Endothelial cell of umbilical vein (primary cell): ENCODE measurements around the gene NUP214. TPM values are rescaled to one million over a fixed set of nuclear protein-coding genes. Genes with fewer than 3 reads are reported as not detected.
"Not testable (repeated sequence)": the region's sequence is repeated elsewhere in the genome, so short reads cannot be mapped to it uniquely, and the experiment has no call there.

ENCODE experiments used
- BruUV-seq: library from RNA; stranded (reverse); fragments of 400-500 nt; replicated peaks from 2 replicates; lab custom pipeline; 2021; lab: Mats Ljungman, UMichigan
- CTCF ChIA-PET: fragments of 300-600, 350-600 bp; sonication (Branson Sonifier 250); formaldehyde crosslinking; loops from one replicate; lab custom pipeline; 2021; ENCODE audit warnings: antibody characterized with exemption, inconsistent platforms; lab: Charles Lee
- POLR2A ChIA-PET: fragments of 300-600, 350-600 bp; sonication (Branson Sonifier 250); formaldehyde crosslinking; loops from one replicate; lab custom pipeline; 2021; ENCODE audit warnings: antibody characterized with exemption, inconsistent platforms; lab: Charles Lee
- DNase-seq: peaks from one replicate; pipeline ENCODE4 v3.0.0-alpha.2; 2011; ENCODE audit warnings: low read depth, low spot score
- FAIRE-seq: peaks from 2 replicates; lab custom pipeline; 2011; peaks lifted over from hg19 to GRCh38; lab: Jason Lieb, UNC
- H2AFZ ChIP-seq: 2 replicates; pipeline ENCODE4 v1.6.0; 2012; ENCODE audit warnings: low read depth, low read length, control low read depth, inconsistent platforms
- H3K27ac ChIP-seq: 2 replicates; pipeline ENCODE4 v1.5.1; 2011; ENCODE audit warnings: low read depth, mild to moderate bottlenecking, control low read depth, low read length, moderate library complexity; ENCODE audit not compliant: insufficient read depth
- H3K27me3 ChIP-seq, 2 experiments: 2 replicates each; pipeline versions ENCODE4 v1.6.0 to v1.6.1; 2011; ENCODE audit warnings: low read length in 2 of 2, mixed read lengths in 1 of 2; ENCODE audit not compliant: control insufficient read depth in 2 of 2, insufficient read depth in 2 of 2
- H3K36me3 ChIP-seq, 2 experiments: 2 replicates in 1 of 2; 3 replicates in 1 of 2; pipeline ENCODE4 v1.5.1; 2011; ENCODE audit warnings: low read length in 2 of 2, mild to moderate bottlenecking in 1 of 2, moderate library complexity in 1 of 2; ENCODE audit not compliant: control insufficient read depth in 2 of 2, insufficient read depth in 2 of 2; ENCODE audit errors: extremely low read depth in 1 of 2
- H3K4me1 ChIP-seq: 3 replicates; pipeline ENCODE4 v1.5.1; 2011; ENCODE audit warnings: mild to moderate bottlenecking, low read length; ENCODE audit not compliant: control insufficient read depth, insufficient read depth; ENCODE audit errors: extremely low read depth
- H3K4me2 ChIP-seq: 2 replicates; pipeline ENCODE4 v1.6.1; 2011; ENCODE audit warnings: low read length, control low read depth, mixed read lengths; ENCODE audit not compliant: insufficient read depth
- H3K4me3 ChIP-seq, 3 experiments: fragments of 200-600 bp in 1 of 3; sonication (generic), shearing (Covaris generic) in 1 of 3; replicated peaks in 1 of 3; 2 replicates each; pipeline ENCODE4 v1.5.1; 2011 to 2016; ENCODE audit warnings: control low read depth in 3 of 3, low read length in 3 of 3, mild to moderate bottlenecking in 2 of 3, inconsistent platforms in 1 of 3, low read depth in 1 of 3, moderate library complexity in 1 of 3; ENCODE audit not compliant: insufficient read depth in 1 of 3
- H3K79me2 ChIP-seq: 2 replicates; pipeline ENCODE4 v1.6.0; 2012; ENCODE audit warnings: low read length, inconsistent platforms; ENCODE audit not compliant: control insufficient read depth, insufficient read depth
- H3K9ac ChIP-seq: replicated peaks from 2 replicates; pipeline ENCODE3; 2011; ENCODE audit warnings: low read length, control low read depth; ENCODE audit not compliant: insufficient read depth; ENCODE audit errors: extremely low read depth
- H3K9me1 ChIP-seq: replicated peaks from 3 replicates; pipeline ENCODE4 v1.6.0; 2011; ENCODE audit warnings: mild to moderate bottlenecking, low read length; ENCODE audit not compliant: control insufficient read depth, insufficient read depth; ENCODE audit errors: extremely low read depth
- H3K9me3 ChIP-seq: replicated peaks from 2 replicates; pipeline ENCODE4 v1.5.1; 2012; ENCODE audit warnings: low read length, inconsistent platforms; ENCODE audit not compliant: control insufficient read depth, insufficient read depth
- H4K20me1 ChIP-seq: replicated peaks from 2 replicates; pipeline ENCODE3; 2011; ENCODE audit warnings: mild to moderate bottlenecking, low read length; ENCODE audit not compliant: control insufficient read depth, insufficient read depth; ENCODE audit errors: extremely low read depth
- CTCF ChIP-seq, 2 donors: IDR thresholded peaks; 1 replicate in 1 of 2; 2 replicates in 1 of 2; pipeline ENCODE4 v1.5.1; 2011; ENCODE audit warnings: low read length in 2 of 2, mild to moderate bottlenecking in 2 of 2, moderate library complexity in 2 of 2, control low read depth in 1 of 2, inconsistent platforms in 1 of 2, low read depth in 1 of 2; ENCODE audit not compliant: insufficient read depth in 1 of 2; ENCODE audit errors: extremely low read depth in 1 of 2
- EZH2 ChIP-seq: IDR thresholded peaks from 2 replicates; pipeline ENCODE4 v1.6.1; 2012; ENCODE audit warnings: borderline replicate concordance, low read depth, mild to moderate bottlenecking, moderate library complexity, low read length, inconsistent platforms; ENCODE audit not compliant: severe bottlenecking
- FOS ChIP-seq: IDR thresholded peaks from 2 replicates; pipeline ENCODE4 v1.6.1; 2011; ENCODE audit warnings: mild to moderate bottlenecking, low read length, moderate library complexity, borderline replicate concordance; ENCODE audit not compliant: insufficient read depth
- GATA2 ChIP-seq: IDR thresholded peaks from 2 replicates; pipeline ENCODE4 v1.7.0; 2011; ENCODE audit warnings: low read depth, mild to moderate bottlenecking, moderate library complexity, mixed read lengths, low read length; ENCODE audit not compliant: insufficient read length, insufficient read depth
- JUN ChIP-seq: IDR thresholded peaks from 2 replicates; pipeline ENCODE4 v1.6.1; 2011; ENCODE audit warnings: borderline replicate concordance, low read depth; ENCODE audit not compliant: insufficient read length, insufficient read depth
- MAX ChIP-seq: IDR thresholded peaks from 2 replicates; pipeline ENCODE4 v1.6.1; 2011; ENCODE audit not compliant: insufficient read depth, insufficient read length
- MYC ChIP-seq: IDR thresholded peaks from one replicate; pipeline ENCODE4 v1.6.1; 2011; ENCODE audit warnings: mild to moderate bottlenecking, low read depth, low read length
- POLR2A ChIP-seq: IDR thresholded peaks from 2 replicates; pipeline ENCODE4 v1.6.1; 2012; ENCODE audit warnings: low read depth, mild to moderate bottlenecking, control low read depth, low read length
- POLR2AphosphoS5 ChIP-seq: IDR thresholded peaks from 2 replicates; pipeline ENCODE4 v1.6.1; 2012; ENCODE audit warnings: low read depth, mild to moderate bottlenecking, control low read depth, low read length, moderate library complexity; ENCODE audit not compliant: insufficient read depth
- dilution Hi-C: fragments of 300-500 bp; cut with MboI; formaldehyde crosslinking; loops from one replicate; pipeline ENCODE4 v1.15.0; 2019; ENCODE audit warnings: low sequenced_read_pairs; ENCODE audit not compliant: extremely low pct_ligation_motif_present
- intact Hi-C: fragments of 100-400 bp; cut with micrococcal nuclease; formaldehyde crosslinking; loops from one replicate; pipeline ENCODE4 v1.10.0; 2022
- polyA plus RNA-seq, 4 experiments: library from polyadenylated mRNA; depleted of rRNA in 3 of 4; stranded (reverse) in 3 of 4; unstranded in 1 of 4; fragments of >200 nt; gene quantifications; 2 replicates each; pipeline versions ENCODE4 v1.2.1 to v1.2.3, GENCODE V29; 2011 to 2012; ENCODE audit warnings: missing spikeins in 1 of 4
- total RNA-seq: library from RNA; stranded (reverse); gene quantifications from 2 replicates; pipeline ENCODE4 v1.2.3, GENCODE V29; 2021

Gene NUP214
- total and polyA plus RNA-seq, 2 donors (not counting 3 experiments of a cell fraction or from before 2014, with no cell fraction given), result 28.7 to 65.9 TPM

GRCh38 chr9:131099102-131099606 is 26.2 kb upstream of the NUP214 start:
- Histone ChIP-seq H3K9me3 (no peaks in the 10 kb centered on the region), H3K9me1 (no peaks in the 10 kb centered on the region), H3K9ac (no peak overlapping the region), H2AFZ (no peak overlapping the region), H3K4me3 (no peak overlapping the region), H3K27me3 (peaks cover 8 to 14% of the 10 kb centered on the region in 2 experiments), H3K4me2 (no peak overlapping the region), H3K36me3 (no peaks in the 10 kb centered on the region), H3K27ac (no peak overlapping the region), H3K4me1 (peaks cover 7% of the 10 kb centered on the region), H4K20me1 (no peaks in the 10 kb centered on the region), H3K79me2 (no peaks in the 10 kb centered on the region)
- FAIRE-seq (no peak), DNase-seq (no peak)
- POLR2A ChIA-PET, result interaction anchor here (0.7 kb wide), 1 partner anchor 18 kb away, joined by 3 read pairs; no protein-coding TSS in a partner anchor
- dilution Hi-C loops (no loop called here), intact Hi-C loops (no loop called here)
- CTCF ChIA-PET, result interaction anchor here (1.2 to 1.8 kb wide), 5 partner anchors 10 to 237 kb away, joined by 3 to 7 read pairs (median 6); no protein-coding TSS in a partner anchor
- TF ChIP-seq POLR2AphosphoS5 (no peak), EZH2 (no peak), MYC (no peak), MAX (no peak), CTCF (IDR thresholded peaks at IDR 0.05; ENCODE audit: extremely low read depth in 1 of 2, insufficient read depth in 1 of 2, low read depth in 1 of 2, low read length in 2 of 2) (no peak), FOS (no peak), JUN (no peak), POLR2A (no peak), GATA2 (no peak)
- no TSS peak for BruUV-seq

- H3K9ac ChIP-seq, DNase-seq, H3K4me1 ChIP-seq, intact Hi-C loops, dilution Hi-C loops, H3K36me3 ChIP-seq, H3K4me3 ChIP-seq, H3K9me1 ChIP-seq, H3K27ac ChIP-seq, H3K9me3 ChIP-seq, H3K79me2 ChIP-seq, H4K20me1 ChIP-seq, H2AFZ ChIP-seq, FAIRE-seq, H3K4me2 ChIP-seq, BruUV-seq: not testable (repeated sequence)
- peaks cover 8 to 14% of the 10 kb centered on the region in 2 experiments for H3K27me3 ChIP-seq
- ChIA-PET POLR2A (interaction anchor here (0.7 kb wide), 1 partner anchor 1059 kb away, joined by 6 read pairs; no protein-coding TSS in a partner anchor), CTCF (interaction anchor here (0.9 to 1.8 kb wide), 4 partner anchors 13 to 53 kb away, joined by 3 to 7 read pairs (median 5); no protein-coding TSS in a partner anchor)
Observed at GRCh38 chr9:131099845-131100244, 25.5 kb upstream of the NUP214 start.
